ENCODE results near the gene C8B. TPM values are rescaled to one million over a fixed set of nuclear protein-coding genes. Genes with fewer than 3 reads are reported as not detected.

Gene C8B
- total RNA-seq, 1 donor from 2014 or later = not detected

DNA sequence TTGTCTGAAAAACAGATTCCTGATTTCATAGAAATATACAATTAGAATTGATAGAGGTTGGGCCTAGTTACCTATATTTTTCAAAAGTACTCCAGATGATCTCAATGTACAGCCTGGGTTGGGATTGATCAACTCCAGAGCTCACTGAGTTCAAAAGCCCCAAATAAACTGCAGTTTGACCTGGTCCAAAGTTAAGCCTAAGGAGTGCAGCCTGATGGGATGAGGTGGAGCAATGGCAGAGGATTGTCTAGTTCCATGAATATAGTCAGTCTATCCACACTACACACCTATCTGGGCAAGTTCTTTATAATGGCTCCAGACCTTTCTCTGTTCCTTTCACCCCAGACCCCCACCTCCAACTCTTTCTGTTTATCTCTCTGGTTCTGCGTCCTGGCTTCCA lies 62.0 kb downstream of the C8B start:
- no peak for DNase-seq (ENCODE audit: low spot score)

DNA sequence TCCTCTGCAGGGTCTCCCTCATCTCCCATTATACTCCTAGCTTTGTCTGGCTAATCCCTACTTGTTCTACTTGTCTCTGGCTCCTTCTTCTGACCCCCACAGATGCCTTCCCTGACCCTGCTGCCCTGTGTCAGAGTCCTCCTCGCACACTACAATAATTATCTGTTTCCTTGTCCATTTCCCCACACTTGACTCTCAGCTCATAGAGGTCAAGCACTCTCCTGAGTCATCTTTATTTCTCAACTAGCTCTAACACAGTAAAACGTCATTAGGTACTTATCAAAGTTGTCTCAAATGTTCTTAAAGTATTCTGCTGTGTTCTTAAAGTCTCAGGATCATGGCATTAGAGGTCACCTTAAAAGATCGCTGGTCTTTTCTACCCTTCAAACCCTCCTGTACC lies 64.1 kb downstream of the C8B start:
- DNase-seq (ENCODE audit: low spot score) = no peak

DNA sequence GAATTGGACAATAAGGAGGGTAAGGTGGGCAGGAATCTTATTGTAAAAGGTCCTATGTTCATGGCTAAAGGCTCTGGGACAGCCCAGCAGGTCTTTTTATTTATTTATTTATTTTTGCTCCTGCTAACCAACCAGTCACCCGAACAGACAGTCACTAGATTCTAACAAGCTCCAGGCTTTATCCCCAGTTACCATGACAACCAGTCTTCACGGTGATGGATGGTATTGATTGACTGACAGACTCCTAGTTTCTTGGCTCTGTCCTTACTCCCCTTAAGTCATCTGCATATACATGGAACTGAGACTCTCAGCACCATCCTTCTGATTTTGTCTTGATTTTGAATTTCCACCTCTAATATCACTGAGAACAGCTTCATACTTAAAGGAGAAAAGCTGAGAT lies 66.9 kb downstream of the C8B start:
- DNase-seq (ENCODE audit: low spot score) = no peak

DNA sequence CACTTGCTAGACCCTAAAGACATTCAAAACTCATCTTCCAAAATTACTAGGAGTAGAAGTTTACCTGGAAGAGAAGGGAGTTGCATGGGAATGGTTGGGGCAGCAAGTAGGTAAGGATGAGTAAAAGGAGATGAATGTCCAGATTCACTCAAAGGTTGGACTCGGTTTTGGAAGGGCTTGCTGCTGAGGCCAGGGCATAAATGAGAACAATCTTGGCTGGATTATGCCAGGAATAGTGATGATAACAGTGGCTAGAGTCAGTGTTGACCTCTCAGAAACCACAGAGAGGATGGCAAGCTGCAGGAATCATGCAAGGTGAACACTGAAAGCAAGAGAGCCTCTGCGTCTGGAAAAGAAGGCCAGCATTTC lies 67.8 kb downstream of the C8B start:
- DNase-seq (ENCODE audit: low spot score) = no peak

DNA sequence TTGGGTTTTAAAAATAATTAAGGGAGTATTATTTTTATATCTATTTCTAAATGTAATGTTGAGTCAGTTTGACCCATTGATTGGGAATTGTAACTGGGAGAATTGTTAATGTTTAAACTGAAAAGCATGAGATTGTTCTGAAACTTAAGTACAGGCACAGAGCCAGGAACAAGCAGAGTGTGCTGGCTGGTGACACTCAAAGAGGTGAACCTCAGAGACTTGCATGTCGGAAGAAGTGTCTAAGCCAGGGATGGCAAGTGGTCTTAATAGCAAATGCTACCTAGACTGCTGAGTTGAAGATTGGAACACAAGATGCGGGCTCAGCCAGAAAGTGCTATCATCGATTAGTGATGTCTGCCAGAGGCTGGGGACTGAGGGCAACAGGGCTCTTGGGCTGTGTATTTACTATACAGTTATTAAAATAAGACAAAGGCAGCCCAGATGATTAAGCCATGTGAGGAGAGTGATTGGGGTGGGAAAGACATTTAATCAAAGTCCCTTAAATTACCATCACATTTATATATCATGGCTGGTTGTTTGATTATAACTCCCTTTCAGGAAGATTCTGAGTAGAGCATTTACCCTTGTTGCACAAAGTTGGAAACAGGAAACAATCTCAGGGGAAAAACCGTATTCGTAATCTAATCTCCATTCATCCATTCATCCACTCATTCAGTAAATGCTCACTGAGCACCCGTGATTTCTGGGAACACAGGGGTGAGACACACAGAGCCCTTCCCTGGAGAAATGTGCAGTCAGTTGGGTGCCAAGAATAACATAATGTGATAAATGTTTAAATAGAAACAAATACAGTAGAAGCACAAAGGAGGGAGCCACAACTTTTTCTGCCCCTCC lies 68.4 kb downstream of the C8B start:
- DNase-seq (ENCODE audit: low spot score) = no peak

DNA sequence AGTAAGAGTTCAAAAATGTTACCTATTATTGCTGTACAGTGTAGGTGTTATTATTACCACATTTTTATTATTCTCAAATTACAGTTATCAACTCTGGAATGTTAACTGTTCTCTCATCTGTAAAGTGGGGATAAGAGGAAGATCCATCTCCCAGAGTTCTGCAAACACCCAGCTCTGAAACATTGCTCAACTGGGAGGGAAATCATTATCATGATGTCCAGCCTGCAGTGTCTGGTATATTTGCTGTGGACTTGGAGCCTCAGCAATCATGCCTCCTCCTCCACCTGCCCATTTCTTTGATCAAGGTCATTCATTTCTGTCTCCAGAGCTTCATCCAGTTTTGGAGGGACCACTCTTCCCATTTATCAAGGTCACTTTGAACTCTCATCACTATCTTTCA lies 71.8 kb downstream of the C8B start:
- DNase-seq (ENCODE audit: low spot score) = no peak

DNA sequence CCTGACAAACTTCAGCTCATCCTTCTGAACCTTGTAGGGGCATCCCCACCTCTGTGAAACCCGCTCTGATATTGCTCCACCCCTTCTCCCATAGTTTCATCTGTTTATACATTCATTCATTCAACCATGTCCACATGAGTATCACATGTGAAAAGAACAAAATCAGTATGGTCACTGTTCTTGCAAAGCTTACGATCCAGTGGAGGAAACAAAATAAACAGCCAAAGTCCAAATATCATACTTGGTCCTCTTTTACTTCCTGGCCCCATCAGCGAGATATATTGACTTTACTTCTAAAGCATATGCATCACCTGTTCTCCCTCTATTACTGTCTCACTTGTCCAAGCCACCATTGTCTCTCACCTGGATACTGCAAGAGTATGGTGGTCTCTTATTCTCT lies 75.6 kb downstream of the C8B start:
- no peak for DNase-seq (ENCODE audit: low spot score)

DNA sequence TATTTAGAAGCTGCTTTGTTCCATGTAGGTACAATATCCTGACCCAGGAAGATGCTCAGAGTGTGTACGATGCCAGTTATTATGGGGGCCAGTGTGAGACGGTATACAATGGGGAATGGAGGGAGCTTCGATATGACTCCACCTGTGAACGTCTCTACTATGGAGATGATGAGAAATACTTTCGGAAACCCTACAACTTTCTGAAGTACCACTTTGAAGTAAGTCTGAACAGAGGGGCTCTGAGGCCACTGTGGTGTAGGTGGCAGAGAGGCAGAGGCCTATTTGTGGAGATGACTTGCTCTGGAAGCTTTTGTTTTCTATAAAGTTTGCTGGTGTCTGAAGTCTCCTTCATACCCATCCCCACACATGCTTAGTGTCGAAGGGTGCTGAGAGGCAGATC lies 84.4 kb downstream of the C8B start:
- DNase-seq (ENCODE audit: low spot score) = no peak

DNA sequence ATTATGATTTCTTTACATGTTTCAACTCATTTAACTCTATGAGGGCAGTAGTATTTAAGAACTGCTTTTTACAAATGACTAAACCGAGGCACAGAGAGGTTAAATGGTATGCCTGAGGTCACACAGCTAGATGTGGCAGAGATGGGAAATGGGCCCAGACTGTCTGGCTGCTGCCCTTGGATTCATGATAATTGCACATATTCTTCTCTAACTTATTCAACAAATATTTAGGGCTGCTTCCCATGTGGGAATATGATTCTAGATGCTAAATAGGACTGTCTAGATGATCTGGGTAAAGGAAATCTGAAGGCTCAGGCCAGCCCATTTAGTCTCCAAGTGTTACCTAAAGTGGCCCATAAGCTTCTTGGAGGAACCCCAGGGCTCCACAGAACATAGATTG lies 85.0 kb downstream of the C8B start:
- DNase-seq (ENCODE audit: low spot score) = no peak

Other genes starting within 250 kb of the C8B start
- not detected for gene FYB2, start 146.6 kb downstream of the C8B start, total RNA-seq
- gene C8A, start 111.2 kb downstream of the C8B start, total RNA-seq = not detected

Measured in mesenteric fat pad (tissue), 1 donor.